GM12878 (cell line): ENCODE results near the gene PRMT7. TPM values are rescaled to one million over a fixed set of nuclear protein-coding genes. Genes with fewer than 3 reads are reported as not detected.

Source experiments
- ATAC-seq: fragments of 200-7000 bp; cut with Tn5 transposase; 3 replicates; pipeline ENCODE4 v1.9.1; 2020; ENCODE audit warnings: mild to moderate bottlenecking, moderate library complexity
- BruUV-seq: library from RNA; stranded (reverse); fragments of 400-500 nt; replicated peaks from 2 replicates; lab custom pipeline; 2021; lab: Mats Ljungman, UMichigan
- CTCF ChIA-PET: fragments of 300-600 bp; sonication (Branson Sonifier 250); formaldehyde crosslinking; extraction: SDS; loops from one replicate; lab custom pipeline; 2021; ENCODE audit warnings: inconsistent platforms; lab: Yijun Ruan, JAX
- POLR2A ChIA-PET: fragments of 350-600 bp; formaldehyde crosslinking; extraction: SDS; loops from one replicate; lab custom pipeline; 2021; ENCODE audit warnings: inconsistent platforms; lab: Charles Lee
- RAD21 ChIA-PET: fragments of 300-600 bp; sonication (Branson Sonifier 250); formaldehyde crosslinking; loops from one replicate; lab custom pipeline; 2023; ENCODE audit warnings: antibody characterized with exemption; ENCODE audit not compliant: unreplicated experiment; lab: Charles Lee
- SMC1A ChIA-PET: fragments of 300-600 bp; sonication (Branson Sonifier 250); formaldehyde crosslinking; loops from one replicate; lab custom pipeline; 2023; ENCODE audit not compliant: unreplicated experiment, uncharacterized antibody; lab: Charles Lee
- DNase-seq: peaks from one replicate; pipeline ENCODE4 v3.0.0-alpha.2; 2011; ENCODE audit warnings: low read depth, low spot score
- FAIRE-seq: peaks from 3 replicates; lab custom pipeline; 2011; peaks lifted over from hg19 to GRCh38; lab: Jason Lieb, UNC
- H2AFZ ChIP-seq: 2 replicates; pipeline ENCODE4 v1.6.0; 2011; ENCODE audit warnings: low read depth, low read length, control low read depth; ENCODE audit not compliant: control insufficient read depth
- H3K27ac ChIP-seq: 2 replicates; pipeline ENCODE4 v1.5.1; 2011; ENCODE audit warnings: control low read depth; ENCODE audit not compliant: control insufficient read depth, insufficient read depth
- H3K27me3 ChIP-seq, 2 experiments: replicated peaks in 1 of 2; 2 replicates each; pipeline versions ENCODE4 v1.6.0 to v1.6.1; 2011; ENCODE audit warnings: low read length in 1 of 2; ENCODE audit not compliant: control insufficient read depth in 2 of 2, insufficient read depth in 2 of 2
- H3K36me3 ChIP-seq, 2 experiments: 2 replicates each; pipeline ENCODE4 v1.5.1; 2011; ENCODE audit warnings: low read length in 1 of 2; ENCODE audit not compliant: control insufficient read depth in 2 of 2, insufficient read depth in 2 of 2
- H3K4me1 ChIP-seq: 2 replicates; pipeline ENCODE4 v1.6.1; 2011; ENCODE audit warnings: mild to moderate bottlenecking, low read length, moderate library complexity, mixed read lengths; ENCODE audit not compliant: control insufficient read depth, insufficient read depth
- H3K4me2 ChIP-seq: 2 replicates; pipeline ENCODE4 v1.6.0; 2011; ENCODE audit warnings: control low read depth; ENCODE audit not compliant: control insufficient read depth, insufficient read depth
- H3K4me3 ChIP-seq: fragments of 200-600 bp; sonication (generic); 2 replicates; pipeline ENCODE4 v1.5.1; 2016
- H3K79me2 ChIP-seq: 2 replicates; pipeline ENCODE4 v1.6.0; 2011; ENCODE audit warnings: low read length; ENCODE audit not compliant: control insufficient read depth, insufficient read depth
- H3K9ac ChIP-seq: 2 replicates; pipeline ENCODE4 v1.8.0; 2011; ENCODE audit warnings: low read length, control low read depth, mixed read lengths; ENCODE audit not compliant: control insufficient read depth, insufficient read depth
- H3K9me3 ChIP-seq: replicated peaks from 3 replicates; pipeline ENCODE4 v1.5.1; 2011; ENCODE audit warnings: mild to moderate bottlenecking, low read length; ENCODE audit not compliant: control insufficient read depth, insufficient read depth
- H4K20me1 ChIP-seq: 2 replicates; pipeline ENCODE4 v1.6.0; 2011; ENCODE audit not compliant: control insufficient read depth, insufficient read depth
- ATF7 ChIP-seq: fragments of 450-650 bp; IDR thresholded peaks from 2 replicates; pipeline ENCODE4 v1.6.1; 2016; ENCODE audit warnings: low read depth, mild to moderate bottlenecking
- CHD2 ChIP-seq: IDR thresholded peaks from 2 replicates; pipeline ENCODE4 v1.6.1; 2011; ENCODE audit warnings: low read depth, low read length, improper control_type of control experiment, borderline replicate concordance
- ELK1 ChIP-seq: IDR thresholded peaks from 2 replicates; pipeline ENCODE4 v1.6.1; 2012; ENCODE audit warnings: low read depth, low read length, improper control_type of control experiment
- ESRRA ChIP-seq: IDR thresholded peaks from 2 replicates; pipeline ENCODE4 v1.6.1; 2012; ENCODE audit warnings: mild to moderate bottlenecking, low read length, improper control_type of control experiment
- TAF1 ChIP-seq: IDR thresholded peaks from 2 replicates; pipeline ENCODE4 v1.6.1; 2011; ENCODE audit warnings: mild to moderate bottlenecking, low read depth, low read length, borderline replicate concordance
- USF1 ChIP-seq: IDR thresholded peaks from 2 replicates; pipeline ENCODE4 v1.6.1; 2011; ENCODE audit warnings: borderline replicate concordance, low read depth, mild to moderate bottlenecking, moderate library complexity, mixed read lengths, low read length; ENCODE audit not compliant: insufficient read depth; ENCODE audit errors: extremely low read length
- ZNF384 ChIP-seq: IDR thresholded peaks from 2 replicates; pipeline ENCODE4 v1.6.1; 2012; ENCODE audit warnings: low read depth, mild to moderate bottlenecking, low read length, improper control_type of control experiment, borderline replicate concordance
- WGBS: methylation state at CpG from one replicate; pipeline ENCODE4 v1.1.6; 2016; ENCODE audit warnings: low lambda C conversion rate; ENCODE audit not compliant: insufficient replicate concordance, insufficient coverage; ENCODE audit errors: missing lambda C conversion rate; 5-methylcytosine and 5-hydroxymethylcytosine counted together
- in situ Hi-C: fragments of 300-500 bp; cut with MboI; formaldehyde crosslinking; loops from 9 replicates; pipeline ENCODE4 v1.14.3; 2018; ENCODE audit warnings: mixed read lengths
- intact Hi-C: fragments of 100-400 bp; cut with micrococcal nuclease; formaldehyde crosslinking; loops from one replicate; pipeline ENCODE4 v1.14.2; 2022; ENCODE audit not compliant: unreplicated experiment
- polyA plus RNA-seq, 11 experiments: library from polyadenylated mRNA; depleted of rRNA in 4 of 11; unstranded in 6 of 11; stranded (reverse) in 5 of 11; fragments of >200 nt; fragmentation: Nextera tagmentation in 4 of 11; fragmentation: Illumina TruSeq in 1 of 11; extraction: Ambion mirVana in 4 of 11; extraction: Trizol in 1 of 11; gene quantifications; 1 replicate in 1 of 11; 2 replicates in 10 of 11; pipeline versions ENCODE4 v1.2.1 to v1.2.3, GENCODE V29; 2011 to 2016; ENCODE audit warnings: inconsistent platforms in 2 of 11, missing spikeins in 2 of 11, low read depth in 1 of 11
- total RNA-seq, 4 experiments: library from RNA; depleted of rRNA in 3 of 4; stranded (reverse); fragments of >200 nt in 3 of 4; fragmentation: Illumina TruSeq in 1 of 4; extraction: Trizol in 1 of 4; gene quantifications; 2 replicates each; pipeline versions ENCODE4 v1.2.1 to v1.2.3, GENCODE V29; 2013 to 2021
- TF ChIP-seq, protein P1 (sequence below): IDR thresholded peaks from 2 replicates; pipeline ENCODE4 v1.6.1; 2012; ENCODE audit warnings: low read length, inconsistent platforms

Gene PRMT7
- total and polyA plus RNA-seq, 10 of the 15 experiments (the other 5 are each of a cell fraction or from before 2014, with no cell fraction given) = 5.1 to 56.1 (median 42.0) TPM

GRCh38 chr16:68377221-68377620, 66.4 kb downstream of the PRMT7 start:
- Histone ChIP-seq H3K79me2 (no peaks in the 10 kb centered on the region), H2AFZ (no peak overlapping the region), H3K27ac (no peak overlapping the region), H3K27me3 (no peaks in the 10 kb centered on the region; a peak in 2 of 4 replicates), H3K4me2 (no peak overlapping the region), H3K9ac (no peak overlapping the region), H3K4me1 (peaks cover 5% of the 10 kb centered on the region), H3K36me3 (no peaks in the 10 kb centered on the region), H4K20me1 (no peaks in the 10 kb centered on the region), H3K9me3 (no peaks in the 10 kb centered on the region), H3K4me3 (no peak overlapping the region)
- intact Hi-C loops (no loop called here), in situ Hi-C loops (no loop called here)
- ChIA-PET POLR2A (no interaction called here), CTCF (interaction anchor here (0.8 to 2.0 kb wide), 5 partner anchors 9 to 312 kb away, joined by 3 to 10 read pairs (median 4); no protein-coding TSS in a partner anchor), SMC1A (interaction anchor here (2.0 kb wide), 1 partner anchor 9 kb away, joined by 5 read pairs; no protein-coding TSS in a partner anchor), RAD21 (no interaction called here)
- WGBS = 71% methylated on average over 7 of the region's 7 CpGs
- ATAC-seq = no peak
- BruUV-seq = no TSS peak
- FAIRE-seq = no peak
- no peak for DNase-seq
- TF ChIP-seq ESRRA = no peak
- no peak for TF ChIP-seq TAF1
- no peak for TF ChIP-seq CHD2
- TF ChIP-seq ZNF384 = no peak
- TF ChIP-seq USF1 = no peak
- no peak for TF ChIP-seq ATF7
- TF ChIP-seq, protein P1, sequence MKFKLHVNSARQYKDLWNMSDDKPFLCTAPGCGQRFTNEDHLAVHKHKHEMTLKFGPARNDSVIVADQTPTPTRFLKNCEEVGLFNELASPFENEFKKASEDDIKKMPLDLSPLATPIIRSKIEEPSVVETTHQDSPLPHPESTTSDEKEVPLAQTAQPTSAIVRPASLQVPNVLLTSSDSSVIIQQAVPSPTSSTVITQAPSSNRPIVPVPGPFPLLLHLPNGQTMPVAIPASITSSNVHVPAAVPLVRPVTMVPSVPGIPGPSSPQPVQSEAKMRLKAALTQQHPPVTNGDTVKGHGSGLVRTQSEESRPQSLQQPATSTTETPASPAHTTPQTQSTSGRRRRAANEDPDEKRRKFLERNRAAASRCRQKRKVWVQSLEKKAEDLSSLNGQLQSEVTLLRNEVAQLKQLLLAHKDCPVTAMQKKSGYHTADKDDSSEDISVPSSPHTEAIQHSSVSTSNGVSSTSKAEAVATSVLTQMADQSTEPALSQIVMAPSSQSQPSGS = no peak
- TF ChIP-seq ELK1 = no peak
